Panc1 (cell line): ENCODE measurements around the gene CORO1C.
"Not testable (repeated sequence)": the region's sequence is repeated elsewhere in the genome, so short reads cannot be mapped to it uniquely, and the experiment has no call there.

Source experiments
- POLR2AphosphoS5 ChIP-seq: IDR thresholded peaks from 2 replicates; pipeline ENCODE4 v1.6.1; 2012; ENCODE audit warnings: mild to moderate bottlenecking, low read depth, low read length, moderate library complexity
- TF ChIP-seq, protein P1 (sequence below): fragments of 450-650 bp; IDR thresholded peaks from 2 replicates; pipeline ENCODE4 v1.5.1; 2017; ENCODE audit warnings: mild to moderate bottlenecking
- TF ChIP-seq, protein P2 (sequence below), 2 experiments: IDR thresholded peaks; 2 replicates each; pipeline ENCODE4 v1.6.1; 2011 to 2012; ENCODE audit warnings: low read depth in 2 of 2, control low read depth in 1 of 2, low read length in 1 of 2, mild to moderate bottlenecking in 1 of 2, moderate library complexity in 1 of 2; ENCODE audit not compliant: insufficient read depth in 1 of 2

DNA sequence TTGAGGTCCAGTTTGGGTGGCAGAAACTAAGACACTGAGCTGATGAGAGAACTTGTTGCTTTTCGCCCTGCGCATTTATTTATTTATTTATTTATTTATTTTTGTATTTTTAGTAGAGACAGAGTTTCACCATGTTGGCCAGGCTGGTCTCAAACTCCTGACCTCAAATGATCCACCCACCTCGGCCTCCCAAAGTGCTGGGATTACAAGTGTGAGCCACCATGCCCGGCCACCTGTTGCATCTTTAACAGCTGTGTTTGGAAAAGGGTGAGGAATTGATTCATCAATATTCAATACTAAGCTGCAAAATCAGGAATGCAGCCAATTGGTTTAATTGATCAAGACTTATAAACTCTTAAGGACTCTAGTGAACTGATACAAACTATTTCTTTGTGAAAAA lies 73.2 kb downstream of the CORO1C start:
- TF ChIP-seq, protein P1, sequence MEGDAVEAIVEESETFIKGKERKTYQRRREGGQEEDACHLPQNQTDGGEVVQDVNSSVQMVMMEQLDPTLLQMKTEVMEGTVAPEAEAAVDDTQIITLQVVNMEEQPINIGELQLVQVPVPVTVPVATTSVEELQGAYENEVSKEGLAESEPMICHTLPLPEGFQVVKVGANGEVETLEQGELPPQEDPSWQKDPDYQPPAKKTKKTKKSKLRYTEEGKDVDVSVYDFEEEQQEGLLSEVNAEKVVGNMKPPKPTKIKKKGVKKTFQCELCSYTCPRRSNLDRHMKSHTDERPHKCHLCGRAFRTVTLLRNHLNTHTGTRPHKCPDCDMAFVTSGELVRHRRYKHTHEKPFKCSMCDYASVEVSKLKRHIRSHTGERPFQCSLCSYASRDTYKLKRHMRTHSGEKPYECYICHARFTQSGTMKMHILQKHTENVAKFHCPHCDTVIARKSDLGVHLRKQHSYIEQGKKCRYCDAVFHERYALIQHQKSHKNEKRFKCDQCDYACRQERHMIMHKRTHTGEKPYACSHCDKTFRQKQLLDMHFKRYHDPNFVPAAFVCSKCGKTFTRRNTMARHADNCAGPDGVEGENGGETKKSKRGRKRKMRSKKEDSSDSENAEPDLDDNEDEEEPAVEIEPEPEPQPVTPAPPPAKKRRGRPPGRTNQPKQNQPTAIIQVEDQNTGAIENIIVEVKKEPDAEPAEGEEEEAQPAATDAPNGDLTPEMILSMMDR = not testable (repeated sequence)
- TF ChIP-seq, protein P2, sequence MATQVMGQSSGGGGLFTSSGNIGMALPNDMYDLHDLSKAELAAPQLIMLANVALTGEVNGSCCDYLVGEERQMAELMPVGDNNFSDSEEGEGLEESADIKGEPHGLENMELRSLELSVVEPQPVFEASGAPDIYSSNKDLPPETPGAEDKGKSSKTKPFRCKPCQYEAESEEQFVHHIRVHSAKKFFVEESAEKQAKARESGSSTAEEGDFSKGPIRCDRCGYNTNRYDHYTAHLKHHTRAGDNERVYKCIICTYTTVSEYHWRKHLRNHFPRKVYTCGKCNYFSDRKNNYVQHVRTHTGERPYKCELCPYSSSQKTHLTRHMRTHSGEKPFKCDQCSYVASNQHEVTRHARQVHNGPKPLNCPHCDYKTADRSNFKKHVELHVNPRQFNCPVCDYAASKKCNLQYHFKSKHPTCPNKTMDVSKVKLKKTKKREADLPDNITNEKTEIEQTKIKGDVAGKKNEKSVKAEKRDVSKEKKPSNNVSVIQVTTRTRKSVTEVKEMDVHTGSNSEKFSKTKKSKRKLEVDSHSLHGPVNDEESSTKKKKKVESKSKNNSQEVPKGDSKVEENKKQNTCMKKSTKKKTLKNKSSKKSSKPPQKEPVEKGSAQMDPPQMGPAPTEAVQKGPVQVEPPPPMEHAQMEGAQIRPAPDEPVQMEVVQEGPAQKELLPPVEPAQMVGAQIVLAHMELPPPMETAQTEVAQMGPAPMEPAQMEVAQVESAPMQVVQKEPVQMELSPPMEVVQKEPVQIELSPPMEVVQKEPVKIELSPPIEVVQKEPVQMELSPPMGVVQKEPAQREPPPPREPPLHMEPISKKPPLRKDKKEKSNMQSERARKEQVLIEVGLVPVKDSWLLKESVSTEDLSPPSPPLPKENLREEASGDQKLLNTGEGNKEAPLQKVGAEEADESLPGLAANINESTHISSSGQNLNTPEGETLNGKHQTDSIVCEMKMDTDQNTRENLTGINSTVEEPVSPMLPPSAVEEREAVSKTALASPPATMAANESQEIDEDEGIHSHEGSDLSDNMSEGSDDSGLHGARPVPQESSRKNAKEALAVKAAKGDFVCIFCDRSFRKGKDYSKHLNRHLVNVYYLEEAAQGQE (IDR thresholded peaks at IDR 0.05; ENCODE audit: insufficient read depth in 1 of 2, low read depth in 2 of 2, low read length in 1 of 2) = not testable (repeated sequence)
- TF ChIP-seq POLR2AphosphoS5 = not testable (repeated sequence)
